HepG2 (cell line): ENCODE measurements around the gene SLC6A17. TPM values are rescaled to one million over a fixed set of nuclear protein-coding genes. Genes with fewer than 3 reads are reported as not detected.

Experiments
- ATAC-seq: fragments of 200-7000 bp; cut with Tn5 transposase; 3 replicates; pipeline ENCODE4 v1.9.1; 2020; ENCODE audit warnings: mild to moderate bottlenecking, moderate library complexity
- BruUV-seq: library from RNA; stranded (reverse); fragments of 400-500 nt; replicated peaks from 2 replicates; lab custom pipeline; 2021; lab: Mats Ljungman, UMichigan
- CTCF ChIA-PET: fragments of 300-600 bp; formaldehyde crosslinking; extraction: SDS; loops from one replicate; lab custom pipeline; 2021; ENCODE audit warnings: low total read pairs, inconsistent platforms, low intra/inter-chr PET ratio; lab: Yijun Ruan, JAX
- POLR2A ChIA-PET: fragments of 350-600 bp; sonication (Branson Sonifier 250); formaldehyde crosslinking; loops from one replicate; lab custom pipeline; 2020; ENCODE audit warnings: antibody characterized with exemption, inconsistent platforms; lab: Yijun Ruan, JAX
- DNase-seq: peaks from one replicate; pipeline ENCODE4 v3.0.0-alpha.2; 2015; ENCODE audit warnings: low spot score
- FAIRE-seq: peaks from 3 replicates; lab custom pipeline; 2011; peaks lifted over from hg19 to GRCh38; lab: Jason Lieb, UNC
- H2AFZ ChIP-seq: one replicate; pipeline ENCODE4 v1.6.1; 2011; ENCODE audit warnings: low read length, inconsistent platforms
- H3K27ac ChIP-seq: fragments of 300-600 bp; 3 replicates; pipeline ENCODE4 v1.8.0; 2011; ENCODE audit warnings: mixed run types, mild to moderate bottlenecking, mixed read lengths, low read length, inconsistent platforms; ENCODE audit not compliant: insufficient read depth; ENCODE audit errors: extremely low read length
- H3K27me3 ChIP-seq, 2 experiments: fragments of 200-600 bp in 1 of 2; 2 replicates in 1 of 2; 3 replicates in 1 of 2; pipeline versions ENCODE4 v1.6.0 to v1.8.0; 2011; ENCODE audit warnings: low read length in 2 of 2, mild to moderate bottlenecking in 2 of 2, moderate library complexity in 2 of 2, inconsistent platforms in 1 of 2; ENCODE audit not compliant: insufficient read depth in 2 of 2, control insufficient read depth in 1 of 2
- H3K36me3 ChIP-seq, 2 experiments: fragments of 200-600 bp in 1 of 2; replicated peaks in 1 of 2; 2 replicates in 1 of 2; 3 replicates in 1 of 2; pipeline versions ENCODE4 v1.5.1 to v1.8.0; 2011; ENCODE audit warnings: low read length in 2 of 2, inconsistent platforms in 1 of 2; ENCODE audit not compliant: insufficient read depth in 2 of 2, control insufficient read depth in 1 of 2
- H3K4me1 ChIP-seq: 2 replicates; pipeline ENCODE4 v1.5.1; 2012; ENCODE audit warnings: low read length, inconsistent platforms; ENCODE audit not compliant: insufficient read depth
- H3K4me2 ChIP-seq: 2 replicates; pipeline ENCODE4 v1.6.0; 2011; ENCODE audit warnings: low read depth, low read length, inconsistent platforms
- H3K4me3 ChIP-seq, 3 experiments: fragments of 200-600 bp in 1 of 3; sonication (generic), shearing (Covaris generic) in 1 of 3; replicated peaks in 1 of 3; 2 replicates each; pipeline ENCODE4 v1.5.1; 2011 to 2016; ENCODE audit warnings: low read length in 3 of 3, inconsistent platforms in 2 of 3, low read depth in 2 of 3, mild to moderate bottlenecking in 2 of 3, control low read depth in 1 of 3, mixed read lengths in 1 of 3; ENCODE audit not compliant: insufficient read depth in 1 of 3
- H3K79me2 ChIP-seq: one replicate; pipeline ENCODE4 v1.6.1; 2011; ENCODE audit warnings: low read length, inconsistent platforms; ENCODE audit not compliant: insufficient read depth
- H3K9ac ChIP-seq: 2 replicates; pipeline ENCODE4 v1.6.0; 2011; ENCODE audit warnings: mild to moderate bottlenecking, low read depth, low read length, inconsistent platforms; ENCODE audit not compliant: insufficient read depth
- H3K9me3 ChIP-seq: 2 replicates; pipeline ENCODE4 v1.5.1; 2012; ENCODE audit warnings: mild to moderate bottlenecking, low read length
- H4K20me1 ChIP-seq: 2 replicates; pipeline ENCODE4 v1.6.0; 2011; ENCODE audit warnings: inconsistent platforms, mild to moderate bottlenecking, low read length, moderate library complexity; ENCODE audit not compliant: insufficient read depth
- ISL2 ChIP-seq: sonication (generic); formaldehyde crosslinking; IDR thresholded peaks from 2 replicates; pipeline ENCODE4 v1.5.0; 2020; ENCODE audit warnings: missing genetic modification reagents
- NFIB ChIP-seq: sonication (generic); formaldehyde crosslinking; IDR thresholded peaks from 2 replicates; pipeline ENCODE4 v1.9.0; 2021; ENCODE audit warnings: missing genetic modification reagents, mild to moderate bottlenecking, borderline replicate concordance
- PRDM15 ChIP-seq: sonication (generic); formaldehyde crosslinking; IDR thresholded peaks from 2 replicates; pipeline ENCODE4 v1.4.0; 2020; ENCODE audit warnings: missing genetic modification reagents
- SOX13 ChIP-seq, 3 experiments: fragments of 450-650 bp in 1 of 3; sonication (generic) in 1 of 3; formaldehyde crosslinking in 1 of 3; IDR thresholded peaks in 2 of 3; conservative IDR thresholded peaks in 1 of 3; 2 replicates each; pipeline versions ENCODE4 v1.5.0 to v1.6.1; 2016 to 2020; ENCODE audit warnings: antibody characterized with exemption in 1 of 3, mild to moderate bottlenecking in 1 of 3, missing compliant biosample characterization in 1 of 3, missing genetic modification reagents in 1 of 3, moderate library complexity in 1 of 3
- SP4 ChIP-seq: sonication (generic); formaldehyde crosslinking; IDR thresholded peaks from 2 replicates; pipeline ENCODE4 v1.8.1; 2023; ENCODE audit warnings: mild to moderate bottlenecking, missing genetic modification reagents
- TAF15 ChIP-seq: fragments of 200-400 bp; formaldehyde crosslinking; IDR thresholded peaks from one replicate; pipeline ENCODE4 v1.6.1; 2018; ENCODE audit warnings: mild to moderate bottlenecking, low read depth, low read length; ENCODE audit not compliant: poor library complexity, severe bottlenecking
- ZBTB46 ChIP-seq: sonication (generic); formaldehyde crosslinking; IDR thresholded peaks from 2 replicates; pipeline ENCODE4 v1.4.0; 2020; ENCODE audit warnings: mild to moderate bottlenecking, missing genetic modification reagents, borderline replicate concordance
- ZGPAT ChIP-seq: IDR thresholded peaks from 2 replicates; pipeline ENCODE4 v1.6.1; 2016; ENCODE audit warnings: mild to moderate bottlenecking
- ZNF564 ChIP-seq: sonication (generic); formaldehyde crosslinking; IDR thresholded peaks from 2 replicates; pipeline ENCODE4 v1.8.1; 2023; ENCODE audit warnings: mild to moderate bottlenecking, missing genetic modification reagents
- ZSCAN21 ChIP-seq: sonication (generic); formaldehyde crosslinking; IDR thresholded peaks from 2 replicates; pipeline ENCODE4 v1.8.0; 2022; ENCODE audit warnings: mild to moderate bottlenecking, missing genetic modification reagents, moderate library complexity, borderline replicate concordance
- WGBS: methylation state at CpG from one replicate; pipeline ENCODE4 v1.1.6; 2017; ENCODE audit warnings: low lambda C conversion rate; 5-methylcytosine and 5-hydroxymethylcytosine counted together
- in situ Hi-C: cut with HindIII; loops from 2 replicates; pipeline ENCODE4 v1.10.0; 2017; ENCODE audit warnings: low pct_unique_long_range_greater_than_20kb; ENCODE audit not compliant: extremely low pct_ligation_motif_present
- intact Hi-C: fragments of 100-400 bp; cut with micrococcal nuclease; formaldehyde crosslinking; loops from one replicate; pipeline ENCODE4 v1.10.0; 2022; ENCODE audit not compliant: unreplicated experiment
- polyA plus RNA-seq, 8 experiments: library from polyadenylated mRNA; depleted of rRNA in 3 of 8; stranded (reverse) in 7 of 8; unstranded in 1 of 8; fragments of >200 nt; fragmentation: Illumina TruSeq in 4 of 8; extraction: Trizol in 4 of 8; gene quantifications; 2 replicates each; pipeline versions ENCODE4 v1.2.1 to v1.2.3, GENCODE V29; 2011 to 2016; ENCODE audit warnings: low read depth in 4 of 8, missing spikeins in 1 of 8, mixed read lengths in 1 of 8; ENCODE audit not compliant: insufficient read depth in 1 of 8
- total RNA-seq, 5 experiments: library from RNA; depleted of rRNA; stranded (reverse); fragments of >200 nt; fragmentation: Illumina TruSeq; extraction: Trizol; gene quantifications; 2 replicates each; pipeline ENCODE4 v1.2.3, GENCODE V29; 2016; ENCODE audit warnings: low read depth in 1 of 5

SLC6A17 gene
- total and polyA plus RNA-seq, 2 of the 13 experiments (the other 11 are each of a cell fraction or from before 2014, with no cell fraction given) = not detected

GRCh38 chr1:110200666-110201065, 50.4 kb downstream of the SLC6A17 start:
- BruUV-seq = no TSS peak
- H3K9ac ChIP-seq = no peak overlapping the region
- no peak overlapping the region for H3K4me2 ChIP-seq
- 20% methylated on average over 11 of the region's 14 CpGs for WGBS
- H3K27ac ChIP-seq = no peak overlapping the region
- no peaks in the 10 kb centered on the region for H3K79me2 ChIP-seq
- H3K4me1 ChIP-seq = no peaks in the 10 kb centered on the region
- H2AFZ ChIP-seq = no peak overlapping the region
- ATAC-seq = no peak
- no peak overlapping the region for H3K4me3 ChIP-seq
- TF ChIP-seq TAF15 (no peak), ZSCAN21 (CRISPR knock-in tag) (no peak), NFIB (CRISPR knock-in tag) (no peak), ISL2 (CRISPR knock-in tag) (no peak), SP4 (no peak), PRDM15 (CRISPR knock-in tag) (no peak), ZBTB46 (no peak), SOX13 (IDR thresholded peaks at IDR 0.05) (no peak), SOX13 (CRISPR knock-in tag; conservative IDR thresholded peaks at IDR 0.05 in 1 of 2, IDR thresholded peaks at IDR 0.05 in 1 of 2) (no peak), ZGPAT (CRISPR knock-in tag) (no peak), ZNF564 (no peak)
- intact Hi-C loops (no loop called here), in situ Hi-C loops (loop anchor here (5.0 to 10.0 kb wide), 2 partner anchors 262 to 294 kb away; no protein-coding TSS in a partner anchor)
- FAIRE-seq = no peak
- POLR2A ChIA-PET = no interaction called here
- H3K36me3 ChIP-seq = no peaks in the 10 kb centered on the region
- no peaks in the 10 kb centered on the region; the same call in 1 of the 2 replicates for H4K20me1 ChIP-seq
- H3K9me3 ChIP-seq = no peaks in the 10 kb centered on the region
- H3K27me3 ChIP-seq = peaks cover 3 to 26% of the 10 kb centered on the region in 2 experiments; a peak in 3 of 5 replicates
- DNase-seq = no peak
- CTCF ChIA-PET = no interaction called here
